WTC11 (cell line): ENCODE results near the gene NSUN3. TPM values are rescaled to one million over a fixed set of nuclear protein-coding genes. Genes with fewer than 3 reads are reported as not detected.

Experiments used
- ATAC-seq: fragments of 200-7000 bp; cut with Tn5 transposase; 2 replicates; pipeline ENCODE4 v1.10.0; 2021; ENCODE audit warnings: mild to moderate bottlenecking, moderate library complexity
- CTCF ChIA-PET: fragments of 300-600 bp; sonication (Branson Sonifier 250); formaldehyde crosslinking; loops from one replicate; lab custom pipeline; 2021; ENCODE audit warnings: antibody characterized with exemption; lab: Charles Lee
- POLR2A ChIA-PET: fragments of 350-600 bp; sonication (Branson Sonifier 250); formaldehyde crosslinking; loops from one replicate; lab custom pipeline; 2021; ENCODE audit warnings: antibody characterized with exemption; lab: Charles Lee
- DNase-seq: peaks from one replicate; pipeline ENCODE4 v3.0.0; 2021; ENCODE audit warnings: low spot score
- H3K27ac Mint-ChIP-seq: 2 replicates; pipeline ENCODE4 v1.8.0; 2021; ENCODE audit warnings: mixed read lengths
- H3K27me3 Mint-ChIP-seq: 2 replicates; pipeline ENCODE4 v1.8.0; 2021; ENCODE audit warnings: low read depth, mild to moderate bottlenecking, moderate library complexity, mixed read lengths
- H3K36me3 Mint-ChIP-seq: 2 replicates; pipeline ENCODE4 v1.8.0; 2021; ENCODE audit warnings: mixed read lengths
- H3K4me1 Mint-ChIP-seq: 2 replicates; pipeline ENCODE4 v1.8.0; 2022; ENCODE audit warnings: mixed read lengths
- H3K4me3 Mint-ChIP-seq: 2 replicates; pipeline ENCODE4 v1.8.0; 2021; ENCODE audit warnings: mild to moderate bottlenecking, moderate library complexity, mixed read lengths
- H3K9me3 Mint-ChIP-seq: 2 replicates; pipeline ENCODE4 v1.8.0; 2021; ENCODE audit warnings: mixed read lengths
- CBFB ChIP-seq: sonication (generic); formaldehyde crosslinking; IDR thresholded peaks from 2 replicates; pipeline ENCODE4 v1.8.1; 2022; ENCODE audit warnings: mild to moderate bottlenecking, low read depth, missing genetic modification reagents
- CREB1 ChIP-seq: sonication (generic); formaldehyde crosslinking; IDR thresholded peaks from 2 replicates; pipeline ENCODE4 v1.8.0; 2023; ENCODE audit warnings: mild to moderate bottlenecking, missing genetic modification reagents
- ETV6 ChIP-seq: sonication (generic); formaldehyde crosslinking; IDR thresholded peaks from 2 replicates; pipeline ENCODE4 v1.8.1; 2022; ENCODE audit warnings: mild to moderate bottlenecking, missing genetic modification reagents
- FOXK1 ChIP-seq: sonication (generic); formaldehyde crosslinking; IDR thresholded peaks from 2 replicates; pipeline ENCODE4 v1.8.0; 2022; ENCODE audit warnings: mild to moderate bottlenecking, moderate library complexity, missing genetic modification reagents
- GRHL2 ChIP-seq: fragments of 250-450 bp; sonication (Bioruptor Pico); IDR thresholded peaks from 2 replicates; pipeline ENCODE4 v1.8.0; 2022; ENCODE audit warnings: mild to moderate bottlenecking, moderate library complexity; ENCODE audit not compliant: insufficient replicate concordance, severe bottlenecking
- JAZF1 ChIP-seq: fragments of 250-450 bp; sonication (Bioruptor Pico); IDR thresholded peaks from 2 replicates; pipeline ENCODE4 v1.9.0; 2021; ENCODE audit warnings: moderate library complexity, mild to moderate bottlenecking, inconsistent platforms
- NR1H2 ChIP-seq: sonication (generic); formaldehyde crosslinking; IDR thresholded peaks from 2 replicates; pipeline ENCODE4 v1.9.0; 2021; ENCODE audit warnings: mild to moderate bottlenecking, moderate library complexity, missing genetic modification reagents
- OVOL2 ChIP-seq: fragments of 250-450 bp; sonication (Bioruptor Pico); IDR thresholded peaks from 2 replicates; pipeline ENCODE4 v1.9.0; 2021; ENCODE audit warnings: mild to moderate bottlenecking, borderline replicate concordance
- RORB ChIP-seq: fragments of 250-450 bp; sonication (Bioruptor Pico); IDR thresholded peaks from 2 replicates; pipeline ENCODE4 v1.9.0; 2021; ENCODE audit warnings: mild to moderate bottlenecking
- SMAD3 ChIP-seq: sonication (generic); formaldehyde crosslinking; IDR thresholded peaks from 2 replicates; pipeline ENCODE4 v1.8.0; 2022; ENCODE audit warnings: missing genetic modification reagents, mild to moderate bottlenecking, borderline replicate concordance
- SMAD4 ChIP-seq: sonication (generic); formaldehyde crosslinking; IDR thresholded peaks from 2 replicates; pipeline ENCODE4 v1.8.0; 2022; ENCODE audit warnings: mild to moderate bottlenecking, missing genetic modification reagents
- SP1 ChIP-seq: sonication (generic); formaldehyde crosslinking; conservative IDR thresholded peaks from 2 replicates; pipeline ENCODE4 v1.8.1; 2022; ENCODE audit warnings: missing genetic modification reagents
- TP53 ChIP-seq: sonication (generic); formaldehyde crosslinking; IDR thresholded peaks from 2 replicates; pipeline ENCODE4 v1.8.1; 2023; ENCODE audit warnings: mild to moderate bottlenecking, missing genetic modification reagents
- ZNF121 ChIP-seq: sonication (generic); formaldehyde crosslinking; IDR thresholded peaks from 2 replicates; pipeline ENCODE4 v1.8.0; 2023; ENCODE audit warnings: missing genetic modification reagents
- ZNF138 ChIP-seq: sonication (generic); formaldehyde crosslinking; conservative IDR thresholded peaks from 2 replicates; pipeline ENCODE4 v1.8.1; 2022; ENCODE audit warnings: mild to moderate bottlenecking, moderate library complexity, missing genetic modification reagents
- ZNF317 ChIP-seq: sonication (generic); formaldehyde crosslinking; IDR thresholded peaks from 2 replicates; pipeline ENCODE4 v1.8.1; 2023; ENCODE audit warnings: low read depth, mild to moderate bottlenecking, moderate library complexity, missing genetic modification reagents, borderline replicate concordance
- total RNA-seq: library from RNA; stranded (reverse); gene quantifications from 3 replicates; pipeline ENCODE4 v1.2.3, GENCODE V29; 2021
- TF ChIP-seq, protein P1 (sequence below): sonication (generic); formaldehyde crosslinking; IDR thresholded peaks from 2 replicates; pipeline ENCODE4 v1.8.0; 2023; ENCODE audit warnings: mild to moderate bottlenecking, missing genetic modification reagents
- TF ChIP-seq, protein P2 (sequence below): sonication (generic); formaldehyde crosslinking; IDR thresholded peaks from 2 replicates; pipeline ENCODE4 v1.8.1; 2023; ENCODE audit warnings: mild to moderate bottlenecking, missing genetic modification reagents
- TF ChIP-seq, protein P3 (sequence below): sonication (generic); formaldehyde crosslinking; IDR thresholded peaks from 2 replicates; pipeline ENCODE4 v1.8.0; 2022; ENCODE audit warnings: mild to moderate bottlenecking, missing genetic modification reagents
- TF ChIP-seq, protein P4 (sequence below): sonication (generic); formaldehyde crosslinking; IDR thresholded peaks from 2 replicates; pipeline ENCODE4 v1.8.1; 2022; ENCODE audit warnings: mild to moderate bottlenecking, moderate library complexity, missing genetic modification reagents
- TF ChIP-seq, protein P5 (sequence below): fragments of 250-450 bp; sonication (Bioruptor Pico); IDR thresholded peaks from 2 replicates; pipeline ENCODE4 v2.1.2; 2022; ENCODE audit warnings: mild to moderate bottlenecking, moderate library complexity
- TF ChIP-seq, protein P6 (sequence below): sonication (generic); formaldehyde crosslinking; IDR thresholded peaks from 2 replicates; pipeline ENCODE4 v1.8.0; 2022; ENCODE audit warnings: mild to moderate bottlenecking, missing genetic modification reagents

The NSUN3 gene
- total RNA-seq, 1 experiment from 2014 or later = 8.2 TPM

DNA sequence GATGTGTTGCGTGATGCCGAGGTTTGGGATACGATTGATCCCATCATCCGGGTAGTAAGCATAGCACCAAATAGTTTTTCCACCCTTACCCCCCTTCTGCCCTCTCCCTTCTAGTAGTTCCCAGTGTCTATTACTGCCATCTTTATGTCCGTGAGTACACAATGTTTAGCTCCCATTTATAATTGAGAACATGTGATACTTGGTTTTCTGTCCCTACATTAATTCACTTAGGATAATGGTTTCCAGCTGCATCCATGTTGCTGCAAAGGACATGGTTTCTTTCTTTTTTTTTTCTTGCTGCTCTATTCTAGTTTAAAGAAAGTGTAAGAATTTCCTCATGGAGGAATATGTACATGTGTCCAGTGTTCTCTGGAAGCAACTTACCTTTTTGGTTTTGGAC is 51.8 kb downstream of the NSUN3 start (continued):
- no peak for TF ChIP-seq NR1H2 (CRISPR knock-in tag)
- TF ChIP-seq, protein P1, sequence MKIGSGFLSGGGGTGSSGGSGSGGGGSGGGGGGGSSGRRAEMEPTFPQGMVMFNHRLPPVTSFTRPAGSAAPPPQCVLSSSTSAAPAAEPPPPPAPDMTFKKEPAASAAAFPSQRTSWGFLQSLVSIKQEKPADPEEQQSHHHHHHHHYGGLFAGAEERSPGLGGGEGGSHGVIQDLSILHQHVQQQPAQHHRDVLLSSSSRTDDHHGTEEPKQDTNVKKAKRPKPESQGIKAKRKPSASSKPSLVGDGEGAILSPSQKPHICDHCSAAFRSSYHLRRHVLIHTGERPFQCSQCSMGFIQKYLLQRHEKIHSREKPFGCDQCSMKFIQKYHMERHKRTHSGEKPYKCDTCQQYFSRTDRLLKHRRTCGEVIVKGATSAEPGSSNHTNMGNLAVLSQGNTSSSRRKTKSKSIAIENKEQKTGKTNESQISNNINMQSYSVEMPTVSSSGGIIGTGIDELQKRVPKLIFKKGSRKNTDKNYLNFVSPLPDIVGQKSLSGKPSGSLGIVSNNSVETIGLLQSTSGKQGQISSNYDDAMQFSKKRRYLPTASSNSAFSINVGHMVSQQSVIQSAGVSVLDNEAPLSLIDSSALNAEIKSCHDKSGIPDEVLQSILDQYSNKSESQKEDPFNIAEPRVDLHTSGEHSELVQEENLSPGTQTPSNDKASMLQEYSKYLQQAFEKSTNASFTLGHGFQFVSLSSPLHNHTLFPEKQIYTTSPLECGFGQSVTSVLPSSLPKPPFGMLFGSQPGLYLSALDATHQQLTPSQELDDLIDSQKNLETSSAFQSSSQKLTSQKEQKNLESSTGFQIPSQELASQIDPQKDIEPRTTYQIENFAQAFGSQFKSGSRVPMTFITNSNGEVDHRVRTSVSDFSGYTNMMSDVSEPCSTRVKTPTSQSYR (CRISPR knock-in tag) = no peak
- TF ChIP-seq CREB1 (CRISPR knock-in tag) = no peak

DNA sequence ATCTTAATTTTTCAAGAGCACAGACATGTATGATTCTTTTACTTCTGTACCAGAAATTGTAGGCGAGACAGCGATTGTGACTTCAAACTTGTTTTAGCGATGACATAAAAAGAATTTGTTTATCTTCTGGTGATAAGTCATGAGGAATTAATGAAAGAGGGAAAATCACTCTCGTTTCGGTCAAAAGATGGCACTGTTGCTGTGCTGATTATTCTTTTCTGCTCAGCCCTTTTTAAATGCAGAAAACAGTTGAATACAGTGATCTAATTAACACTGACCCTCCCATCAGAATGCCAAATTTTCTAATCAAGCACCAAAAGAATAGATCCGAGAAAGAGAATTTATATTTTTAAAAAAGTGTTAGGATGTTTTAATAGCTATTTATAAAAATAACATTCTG is 52.6 kb downstream of the NSUN3 start:
- CTCF ChIA-PET = no interaction called here
- TF ChIP-seq SP1 (CRISPR knock-in tag) (no peak), GRHL2 (CRISPR knock-in tag) (no peak), ZNF138 (no peak), JAZF1 (no peak), OVOL2 (CRISPR knock-in tag) (no peak), ETV6 (CRISPR knock-in tag) (no peak), RORB (no peak), FOXK1 (CRISPR knock-in tag) (no peak), ZNF317 (CRISPR knock-in tag) (no peak), SMAD3 (CRISPR knock-in tag) (no peak)
- DNase-seq = no peak
- ATAC-seq = no peak
- POLR2A ChIA-PET = no interaction called here
- Mint-ChIP-seq H3K27me3 (no peaks in the 10 kb centered on the region), H3K4me3 (no peak overlapping the region), H3K27ac (no peak overlapping the region), H3K4me1 (peaks cover 9% of the 10 kb centered on the region), H3K36me3 (peaks cover 9% of the 10 kb centered on the region; the same call in 1 of the 2 replicates), H3K9me3 (no peaks in the 10 kb centered on the region; the same call in 1 of the 2 replicates)

DNA sequence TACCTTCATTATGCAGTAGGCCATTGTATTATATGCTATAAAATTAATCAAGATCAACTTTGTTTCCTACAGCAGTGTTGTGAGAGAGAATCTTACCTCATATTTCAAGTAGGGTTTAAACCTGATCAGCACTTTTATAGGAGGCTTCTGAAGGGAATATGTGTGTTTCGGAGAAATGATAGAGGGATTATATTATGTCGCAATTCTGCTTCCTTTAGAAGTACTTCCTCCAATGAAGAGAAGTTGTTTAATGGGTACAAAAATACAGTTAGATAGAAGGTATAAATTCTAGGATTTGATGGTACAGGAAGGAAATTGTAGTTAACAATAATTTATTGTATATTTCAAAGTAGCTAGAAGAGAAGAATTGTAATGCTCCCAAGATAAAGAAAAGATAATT is 54.9 kb downstream of the NSUN3 start:
- H3K36me3 Mint-ChIP-seq = no peaks in the 10 kb centered on the region
- POLR2A ChIA-PET = no interaction called here
- TF ChIP-seq CBFB (CRISPR knock-in tag) = no peak
- TF ChIP-seq, protein P2, sequence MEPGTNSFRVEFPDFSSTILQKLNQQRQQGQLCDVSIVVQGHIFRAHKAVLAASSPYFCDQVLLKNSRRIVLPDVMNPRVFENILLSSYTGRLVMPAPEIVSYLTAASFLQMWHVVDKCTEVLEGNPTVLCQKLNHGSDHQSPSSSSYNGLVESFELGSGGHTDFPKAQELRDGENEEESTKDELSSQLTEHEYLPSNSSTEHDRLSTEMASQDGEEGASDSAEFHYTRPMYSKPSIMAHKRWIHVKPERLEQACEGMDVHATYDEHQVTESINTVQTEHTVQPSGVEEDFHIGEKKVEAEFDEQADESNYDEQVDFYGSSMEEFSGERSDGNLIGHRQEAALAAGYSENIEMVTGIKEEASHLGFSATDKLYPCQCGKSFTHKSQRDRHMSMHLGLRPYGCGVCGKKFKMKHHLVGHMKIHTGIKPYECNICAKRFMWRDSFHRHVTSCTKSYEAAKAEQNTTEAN (CRISPR knock-in tag) = no peak
- TF ChIP-seq, protein P3, sequence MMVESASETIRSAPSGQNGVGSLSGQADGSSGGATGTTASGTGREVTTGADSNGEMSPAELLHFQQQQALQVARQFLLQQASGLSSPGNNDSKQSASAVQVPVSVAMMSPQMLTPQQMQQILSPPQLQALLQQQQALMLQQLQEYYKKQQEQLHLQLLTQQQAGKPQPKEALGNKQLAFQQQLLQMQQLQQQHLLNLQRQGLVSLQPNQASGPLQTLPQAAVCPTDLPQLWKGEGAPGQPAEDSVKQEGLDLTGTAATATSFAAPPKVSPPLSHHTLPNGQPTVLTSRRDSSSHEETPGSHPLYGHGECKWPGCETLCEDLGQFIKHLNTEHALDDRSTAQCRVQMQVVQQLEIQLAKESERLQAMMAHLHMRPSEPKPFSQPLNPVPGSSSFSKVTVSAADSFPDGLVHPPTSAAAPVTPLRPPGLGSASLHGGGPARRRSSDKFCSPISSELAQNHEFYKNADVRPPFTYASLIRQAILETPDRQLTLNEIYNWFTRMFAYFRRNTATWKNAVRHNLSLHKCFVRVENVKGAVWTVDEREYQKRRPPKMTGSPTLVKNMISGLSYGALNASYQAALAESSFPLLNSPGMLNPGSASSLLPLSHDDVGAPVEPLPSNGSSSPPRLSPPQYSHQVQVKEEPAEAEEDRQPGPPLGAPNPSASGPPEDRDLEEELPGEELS (CRISPR knock-in tag) = no peak
- TF ChIP-seq ZNF121 (CRISPR knock-in tag) = no peak
- TF ChIP-seq TP53 (CRISPR knock-in tag) = no peak
- TF ChIP-seq, protein P4, sequence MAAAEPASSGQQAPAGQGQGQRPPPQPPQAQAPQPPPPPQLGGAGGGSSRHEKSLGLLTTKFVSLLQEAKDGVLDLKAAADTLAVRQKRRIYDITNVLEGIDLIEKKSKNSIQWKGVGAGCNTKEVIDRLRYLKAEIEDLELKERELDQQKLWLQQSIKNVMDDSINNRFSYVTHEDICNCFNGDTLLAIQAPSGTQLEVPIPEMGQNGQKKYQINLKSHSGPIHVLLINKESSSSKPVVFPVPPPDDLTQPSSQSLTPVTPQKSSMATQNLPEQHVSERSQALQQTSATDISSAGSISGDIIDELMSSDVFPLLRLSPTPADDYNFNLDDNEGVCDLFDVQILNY (CRISPR knock-in tag) = no peak
- TF ChIP-seq, protein P5, sequence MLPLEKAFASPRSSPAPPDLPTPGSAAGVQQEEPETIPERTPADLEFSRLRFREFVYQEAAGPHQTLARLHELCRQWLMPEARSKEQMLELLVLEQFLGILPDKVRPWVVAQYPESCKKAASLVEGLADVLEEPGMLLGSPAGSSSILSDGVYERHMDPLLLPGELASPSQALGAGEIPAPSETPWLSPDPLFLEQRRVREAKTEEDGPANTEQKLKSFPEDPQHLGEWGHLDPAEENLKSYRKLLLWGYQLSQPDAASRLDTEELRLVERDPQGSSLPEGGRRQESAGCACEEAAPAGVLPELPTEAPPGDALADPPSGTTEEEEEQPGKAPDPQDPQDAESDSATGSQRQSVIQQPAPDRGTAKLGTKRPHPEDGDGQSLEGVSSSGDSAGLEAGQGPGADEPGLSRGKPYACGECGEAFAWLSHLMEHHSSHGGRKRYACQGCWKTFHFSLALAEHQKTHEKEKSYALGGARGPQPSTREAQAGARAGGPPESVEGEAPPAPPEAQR (CRISPR knock-in tag) = no peak
- no peak for TF ChIP-seq SMAD4 (CRISPR knock-in tag)
- TF ChIP-seq, protein P6, sequence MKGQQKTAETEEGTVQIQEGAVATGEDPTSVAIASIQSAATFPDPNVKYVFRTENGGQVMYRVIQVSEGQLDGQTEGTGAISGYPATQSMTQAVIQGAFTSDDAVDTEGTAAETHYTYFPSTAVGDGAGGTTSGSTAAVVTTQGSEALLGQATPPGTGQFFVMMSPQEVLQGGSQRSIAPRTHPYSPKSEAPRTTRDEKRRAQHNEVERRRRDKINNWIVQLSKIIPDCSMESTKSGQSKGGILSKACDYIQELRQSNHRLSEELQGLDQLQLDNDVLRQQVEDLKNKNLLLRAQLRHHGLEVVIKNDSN = no peak
- DNase-seq (no peak), ATAC-seq (no peak)
- no peaks in the 10 kb centered on the region for H3K9me3 Mint-ChIP-seq
- H3K4me1 Mint-ChIP-seq = peaks cover 15% of the 10 kb centered on the region
- no peak overlapping the region for H3K27ac Mint-ChIP-seq
- no peak overlapping the region for H3K4me3 Mint-ChIP-seq
- CTCF ChIA-PET = no interaction called here
- H3K27me3 Mint-ChIP-seq = no peaks in the 10 kb centered on the region
